NCI-H446 treated with DMSO at 0.1 percent for 48 hours (cell line): ENCODE measurements around the gene CCND2.
"Not testable (repeated sequence)": the region's sequence is repeated elsewhere in the genome, so short reads cannot be mapped to it uniquely, and the experiment has no call there.

ENCODE experiments used
- DNase-seq: peaks from one replicate; lab custom pipeline; 2025; lab: John Stamatoyannopoulos, UW

Gene CCND2

GRCh38 chr12:4273652-4274395 lies at the start of gene CCND2:
Gene CCND2, plus strand, starts transcription at chr12:4273762. Its CDS starts 279 bp downstream, at chr12:4274041.
- DNase-seq, result peak; percentile 77

DNA sequence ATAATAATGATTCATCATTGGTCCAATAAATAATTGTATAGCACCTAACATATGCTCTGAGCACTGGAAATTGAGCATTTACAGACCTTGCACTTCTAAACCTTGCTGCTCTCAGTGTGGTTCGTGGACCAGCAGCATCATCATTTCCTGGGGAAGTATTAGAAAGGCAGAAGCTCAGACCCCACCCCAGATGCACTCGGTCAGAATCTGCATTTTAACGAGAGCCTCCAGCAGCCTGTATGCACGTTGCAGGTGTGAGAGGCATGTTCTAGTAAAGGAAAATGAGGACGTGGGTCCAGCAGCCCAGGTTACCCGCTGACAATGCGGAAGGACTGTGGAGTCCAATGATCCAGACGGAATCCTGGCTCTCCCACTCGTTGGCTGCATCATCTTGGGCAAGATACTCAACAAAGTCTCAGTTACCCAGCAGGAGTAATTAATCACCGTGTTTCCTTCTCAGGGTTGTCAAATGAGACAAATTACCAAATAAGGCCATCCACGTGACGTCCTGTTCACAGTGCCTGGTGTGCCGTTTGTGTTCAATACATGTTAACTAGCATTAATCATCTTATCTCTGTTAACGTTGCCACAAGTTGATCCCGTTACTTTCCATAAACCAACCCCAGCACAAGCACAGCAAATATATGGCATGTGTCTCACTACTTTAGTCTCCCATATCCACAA lies 49.2 kb upstream of the CCND2 start:
- DNase-seq, result no peak

DNA sequence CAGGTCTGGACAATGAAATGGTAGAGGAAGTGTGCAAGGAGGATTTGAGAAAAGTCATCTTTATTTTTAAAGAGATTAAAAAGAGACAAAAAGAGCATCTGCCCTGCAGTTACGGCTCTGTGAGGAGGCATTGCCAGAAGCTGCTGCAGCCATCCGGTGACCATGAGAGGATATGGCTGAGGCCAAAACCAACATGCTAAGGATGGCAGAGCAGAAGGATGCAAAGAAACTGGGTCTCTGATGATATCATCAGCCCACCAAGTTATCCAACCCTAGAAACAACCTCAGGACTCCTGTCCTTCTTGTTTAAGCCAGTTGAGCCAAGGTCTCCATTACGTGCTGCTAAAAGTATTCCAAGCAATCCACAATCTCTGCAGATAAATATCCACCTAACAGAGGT lies 48.0 kb upstream of the CCND2 start:
- DNase-seq, result no peak

DNA sequence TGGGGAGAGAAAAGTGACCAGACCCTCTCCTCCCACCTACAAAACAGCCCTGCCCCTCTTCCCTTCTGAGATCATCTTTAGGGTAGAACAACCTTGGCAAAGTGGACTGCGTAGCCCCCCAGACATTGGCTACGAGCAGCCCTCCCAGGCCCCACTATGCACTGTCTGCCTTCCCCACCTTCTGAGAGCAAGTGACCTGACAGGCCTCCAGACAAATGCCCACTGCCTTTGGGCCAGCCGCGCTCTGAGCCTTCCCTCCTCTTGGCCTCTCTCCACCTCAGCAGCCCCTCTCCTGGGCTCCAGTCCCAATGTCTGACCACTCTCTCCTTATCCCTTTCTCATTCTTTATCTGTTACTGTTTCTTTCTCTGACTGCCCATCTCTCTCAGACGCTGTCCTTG lies 46.5 kb upstream of the CCND2 start:
- no peak for DNase-seq

- DNase-seq, result no peak
These were observed 45.4 kb upstream of the CCND2 start for GRCh38 chr12:4228122-4228580.

DNA sequence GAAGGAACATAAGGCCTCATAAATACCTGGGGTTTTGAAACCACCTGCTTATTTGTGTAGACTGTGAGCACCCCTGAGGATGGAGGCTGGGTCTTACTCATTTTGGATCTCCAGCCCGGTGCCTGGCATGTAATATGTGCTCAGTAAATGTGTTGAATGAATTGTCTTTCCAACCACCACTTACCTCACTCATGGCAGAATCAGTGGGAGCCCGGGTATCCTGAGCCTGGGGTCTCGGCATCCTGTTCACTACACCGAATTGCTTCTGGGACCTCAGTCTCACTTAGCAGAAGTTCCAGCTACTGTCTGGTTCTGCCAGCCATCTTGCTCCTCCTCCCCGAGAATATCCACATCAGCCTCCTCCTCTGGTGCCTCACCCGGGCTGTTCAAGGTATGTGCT lies 43.0 kb upstream of the CCND2 start:
- no peak for DNase-seq

DNA sequence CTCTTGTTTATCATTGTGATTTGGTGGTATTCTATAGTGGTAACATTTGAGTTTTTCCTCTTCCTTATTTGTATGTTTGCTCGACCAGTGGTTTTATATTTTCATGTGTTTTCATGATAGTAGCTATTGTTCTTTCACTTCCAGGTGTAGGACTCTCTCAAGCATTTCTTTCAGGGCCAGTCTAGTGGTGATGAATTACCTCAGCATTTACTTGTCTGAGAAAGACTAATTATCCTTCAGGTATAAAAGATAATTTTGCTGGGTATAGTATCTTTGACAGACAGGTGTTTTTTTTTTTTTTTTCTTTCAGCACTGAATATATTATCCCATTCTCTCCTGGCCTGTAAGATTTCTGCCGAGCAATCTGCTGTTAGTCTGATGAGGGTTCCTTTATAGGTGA lies 35.0 kb upstream of the CCND2 start:
- DNase-seq, result no peak

GRCh38 chr12:4239746-4240145 lies 33.8 kb upstream of the CCND2 start:
- no peak for DNase-seq

- DNase-seq, result no peak
These were observed 33.3 kb upstream of the CCND2 start for GRCh38 chr12:4240161-4240783.

- no peak for DNase-seq
These were observed 32.6 kb upstream of the CCND2 start for GRCh38 chr12:4240981-4241380.

- DNase-seq, result no peak
These were observed 32.0 kb upstream of the CCND2 start for GRCh38 chr12:4241592-4241991.

DNA sequence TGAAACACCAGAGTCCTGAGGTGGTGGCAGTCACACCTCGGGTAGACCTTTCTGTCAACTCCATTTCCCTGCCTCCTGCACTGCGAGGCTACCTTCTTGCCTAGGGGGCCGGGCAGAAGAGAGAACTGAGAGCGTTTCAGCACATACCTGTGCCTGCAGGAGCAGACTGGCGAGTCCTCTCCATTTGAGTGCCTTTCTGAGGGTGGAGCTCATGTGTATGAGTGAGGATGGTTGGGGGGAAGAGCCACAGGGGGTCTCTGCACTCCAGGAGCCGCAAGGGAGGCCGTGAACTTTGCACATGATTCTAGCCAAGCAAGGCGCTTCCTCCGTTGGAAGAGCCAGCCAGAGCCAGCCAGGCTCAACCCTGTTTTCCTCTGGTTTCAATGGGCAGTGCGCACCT lies 31.0 kb upstream of the CCND2 start:
- no peak for DNase-seq

- no peak for DNase-seq
These were observed 30.5 kb upstream of the CCND2 start for GRCh38 chr12:4243091-4243490.

- DNase-seq, result not testable (repeated sequence)
These were observed 30.0 kb upstream of the CCND2 start for GRCh38 chr12:4243491-4244100.

DNA sequence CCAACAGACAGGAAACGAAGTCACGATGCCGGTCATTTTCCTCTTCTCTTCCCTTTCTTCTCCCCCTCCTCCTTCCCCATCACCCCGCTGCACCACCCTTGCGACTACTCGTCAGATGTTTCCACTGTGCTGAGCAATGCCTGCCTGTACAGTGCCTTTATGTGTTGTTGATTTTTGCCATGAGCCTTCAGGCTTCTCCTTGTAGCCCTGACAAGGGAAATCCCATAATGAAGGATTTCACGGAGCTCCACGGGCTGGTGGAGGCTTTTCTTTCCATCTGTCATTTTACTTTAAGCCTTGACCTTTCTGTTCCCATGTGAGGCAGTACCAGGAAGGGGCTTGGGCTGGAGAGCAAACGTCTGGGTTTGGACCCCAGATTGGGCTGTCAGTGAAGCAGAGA lies 28.7 kb upstream of the CCND2 start:
- no peak for DNase-seq

DNA sequence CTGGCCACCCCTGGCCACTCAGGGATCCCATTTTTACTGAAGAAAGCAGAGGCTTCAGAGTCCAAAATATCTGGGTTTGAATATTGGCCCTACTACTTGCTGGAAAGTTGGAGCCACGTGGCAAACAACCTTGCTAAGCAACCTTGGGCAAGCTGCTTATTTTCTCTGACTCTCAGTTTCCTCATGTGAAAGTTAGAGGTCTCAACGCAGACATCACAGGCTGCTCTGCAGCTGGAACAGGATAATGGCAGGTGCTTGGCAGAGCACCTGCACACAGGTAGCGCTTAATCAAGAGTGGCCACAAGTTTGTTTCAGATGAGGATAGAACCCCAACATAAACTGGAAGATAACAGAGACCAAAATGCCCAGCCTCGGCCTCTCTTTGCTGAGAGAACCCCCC lies 28.1 kb upstream of the CCND2 start:
- DNase-seq, result no peak

DNA sequence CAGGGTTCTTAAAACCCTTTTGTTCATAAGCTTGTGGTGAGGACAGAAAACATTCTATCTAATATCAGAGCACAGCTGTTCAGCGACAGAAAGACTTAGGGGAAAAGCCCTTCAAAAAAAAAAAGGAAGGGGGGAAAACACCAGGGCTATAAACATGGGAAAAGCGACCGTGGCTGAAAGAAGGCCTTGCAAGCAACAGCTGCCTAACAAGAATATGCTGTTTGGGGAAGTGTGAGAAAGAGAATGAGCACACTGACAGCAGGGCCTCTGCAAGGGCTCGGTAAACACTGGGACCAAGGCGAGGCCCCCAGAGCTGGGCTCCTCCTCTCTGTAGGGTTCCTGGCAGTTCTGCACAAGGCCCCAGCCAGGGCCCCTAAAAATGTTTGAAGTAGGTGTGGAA lies 27.4 kb upstream of the CCND2 start:
- DNase-seq, result no peak

- no peak for DNase-seq
These were observed 22.9 kb upstream of the CCND2 start for GRCh38 chr12:4250691-4251090.

DNA sequence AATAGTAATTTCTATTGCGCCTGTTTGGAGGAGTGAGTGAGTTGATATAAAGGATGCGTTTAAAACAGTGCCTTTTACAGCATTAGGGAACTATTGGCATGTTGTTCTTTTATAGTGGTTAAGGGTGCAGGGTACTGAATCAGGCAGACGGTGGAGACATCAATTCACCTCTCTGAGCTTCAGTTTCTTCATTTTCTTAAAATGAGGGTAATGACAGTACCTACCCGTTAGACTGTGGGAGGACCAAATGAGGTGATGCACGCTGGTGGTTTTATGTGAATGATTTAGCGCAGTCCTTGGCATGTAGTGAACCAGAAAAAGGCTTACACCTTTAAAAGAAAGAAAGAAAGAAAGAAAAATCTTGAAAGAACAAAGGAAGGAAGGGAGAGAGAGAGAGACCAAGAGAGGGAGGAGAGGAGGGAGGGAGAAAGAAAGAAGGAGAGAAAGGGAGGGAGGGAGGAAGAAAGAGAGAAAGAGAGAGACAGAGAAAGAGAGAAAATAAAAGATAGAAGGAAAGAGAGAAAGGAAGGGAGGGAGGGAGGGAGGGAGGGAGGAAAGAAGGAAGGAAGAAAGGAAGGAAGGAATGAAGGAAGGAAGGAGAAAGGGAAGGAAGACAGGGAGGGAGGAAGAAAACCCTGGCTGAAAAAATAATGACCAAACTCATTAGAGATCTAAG lies 22.2 kb upstream of the CCND2 start:
- DNase-seq, result no peak

GRCh38 chr12:4251967-4252366 lies 21.6 kb upstream of the CCND2 start:
- DNase-seq, result no peak

DNA sequence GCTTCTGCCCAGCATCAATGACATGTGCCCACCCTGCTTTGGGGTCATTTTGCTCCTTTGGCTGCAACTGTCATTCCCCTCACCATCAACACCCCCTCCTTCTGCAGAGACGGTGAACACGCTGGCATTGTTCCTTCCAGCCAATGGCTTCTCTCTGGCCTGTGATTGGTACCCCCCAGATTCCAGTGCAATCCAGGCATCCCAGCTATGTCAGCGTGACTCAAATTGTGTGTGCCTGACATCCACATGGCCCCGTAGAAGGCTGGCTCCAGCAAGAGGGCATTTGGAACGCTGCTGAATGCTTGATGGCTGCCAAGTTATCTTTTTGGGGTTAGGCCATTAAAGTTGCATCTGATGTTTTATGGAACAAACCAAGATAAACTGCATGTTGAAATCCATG lies 21.0 kb upstream of the CCND2 start:
- DNase-seq, result no peak
